T-helper 2 cell (primary cell): ENCODE measurements around the gene MED22.
A peak's percentile ranks its signal among the peaks of the same experiment; 100 is the strongest.
"Not testable (repeated sequence)": the region's sequence is repeated elsewhere in the genome, so short reads cannot be mapped to it uniquely, and the experiment has no call there.

Experiments
- DNase-seq, 5 experiments: peaks; one replicate each; pipeline versions ENCODE4 v3.0.0 to v3.0.0-alpha.2; 2012 to 2022
- total RNA-seq, 2 donors: gene quantifications; one replicate each; lab custom pipeline; 2026; lab: John Stamatoyannopoulos, UW

MED22 gene
- total RNA-seq = 32.7 to 38.1 reads per million in 2 donors

GRCh38 chr9:133347985-133348717, at the start of gene MED22, which contains the start of gene RPL7A:
Gene MED22 (minus strand): TSS chr9:133348131. CDS start chr9:133346662, 1,469 bp downstream.
Gene RPL7A (plus strand): TSS chr9:133348218. CDS start chr9:133348244, 26 bp downstream.
- DNase-seq = peak; percentile 66 to 96 (median 87)

- no peak for DNase-seq
Observed at GRCh38 chr9:133397370-133397769, 49.4 kb upstream of the MED22 start.

GRCh38 chr9:133396952-133397351, 49.0 kb upstream of the MED22 start:
- no peak for DNase-seq

GRCh38 chr9:133394687-133395271, 46.8 kb upstream of the MED22 start:
- DNase-seq = no peak

- no peak for DNase-seq
Observed at GRCh38 chr9:133393399-133393798, 45.5 kb upstream of the MED22 start.

GRCh38 chr9:133392308-133392707, 44.4 kb upstream of the MED22 start:
- DNase-seq = not testable (repeated sequence)

- DNase-seq = not testable (repeated sequence)
Observed at GRCh38 chr9:133391449-133391848, 43.5 kb upstream of the MED22 start.

GRCh38 chr9:133390713-133391112, 42.8 kb upstream of the MED22 start:
- no peak for DNase-seq

- DNase-seq = no peak
Observed at GRCh38 chr9:133389562-133389961, 41.6 kb upstream of the MED22 start.

GRCh38 chr9:133389025-133389557, 41.2 kb upstream of the MED22 start:
- no peak for DNase-seq

GRCh38 chr9:133387680-133388079, 39.7 kb upstream of the MED22 start:
- no peak for DNase-seq

GRCh38 chr9:133386338-133386737, 38.4 kb upstream of the MED22 start:
- DNase-seq = no peak

- DNase-seq = no peak
Observed at GRCh38 chr9:133385452-133385851, 37.5 kb upstream of the MED22 start.

- no peak for DNase-seq
Observed at GRCh38 chr9:133384736-133385321, 36.9 kb upstream of the MED22 start.

- no peak for DNase-seq
Observed at GRCh38 chr9:133383438-133383837, 35.5 kb upstream of the MED22 start.

- no peak for DNase-seq
Observed at GRCh38 chr9:133382507-133383141, 34.7 kb upstream of the MED22 start.

- no peak for DNase-seq
Observed at GRCh38 chr9:133380734-133381133, 32.8 kb upstream of the MED22 start.

GRCh38 chr9:133379153-133380086, 31.5 kb upstream of the MED22 start:
- DNase-seq = no peak

- DNase-seq = no peak
Observed at GRCh38 chr9:133378408-133378962, 30.6 kb upstream of the MED22 start.

GRCh38 chr9:133377721-133378216, 29.8 kb upstream of the MED22 start:
- no peak for DNase-seq

GRCh38 chr9:133377280-133377679, 29.3 kb upstream of the MED22 start:
- DNase-seq = not testable (repeated sequence)
